Measurements from ENCODE around the gene THSD7B. TPM values are rescaled to one million over a fixed set of nuclear protein-coding genes. Genes with fewer than 3 reads are reported as not detected.

The THSD7B gene
- 0.41 TPM in 1 of 2 replicates, not detected in the other for polyA plus RNA-seq

GRCh38 chr2:136765256-136766072, at the start of gene THSD7B:
Gene THSD7B (plus strand): TSS chr2:136765545. CDS start chr2:136882179, 116,634 bp downstream.

